Heart right ventricle (tissue), 16 donors: Measurements from ENCODE around the gene CNTN5. TPM values are rescaled to one million over a fixed set of nuclear protein-coding genes. Genes with fewer than 3 reads are reported as not detected.

Experiments used
- ATAC-seq, 8 donors: fragments of 200-7000 bp; cut with Tn5 transposase; one replicate each; pipeline ENCODE4 v1.9.1; 2020; ENCODE audit warnings: mild to moderate bottlenecking in 8 of 8, moderate library complexity in 8 of 8, moderate number of reproducible peaks in 1 of 8
- DNase-seq, 2 donors: peaks; one replicate each; pipeline ENCODE4 v3.0.0-alpha.2; 2020
- H3K27ac ChIP-seq, 10 donors: fragments of 200-600 bp; sonication (generic) in 2 of 10; one replicate each; pipeline versions ENCODE4 v1.5.0 to v1.8.0; 2020 to 2022; ENCODE audit warnings: mild to moderate bottlenecking in 3 of 10
- H3K27me3 ChIP-seq, 7 donors: fragments of 200-600 bp; one replicate each; pipeline ENCODE4 v1.8.0; 2021 to 2022; ENCODE audit warnings: mild to moderate bottlenecking in 2 of 7
- H3K36me3 ChIP-seq, 9 donors: fragments of 200-600 bp; sonication (generic) in 1 of 9; one replicate each; pipeline versions ENCODE4 v1.5.0 to v1.8.0; 2020 to 2022; ENCODE audit warnings: mild to moderate bottlenecking in 2 of 9
- H3K4me1 ChIP-seq, 9 donors: fragments of 200-600 bp; sonication (generic) in 1 of 9; one replicate each; pipeline versions ENCODE4 v1.5.0 to v1.8.0; 2020 to 2022; ENCODE audit warnings: mild to moderate bottlenecking in 4 of 9
- H3K4me3 ChIP-seq, 10 donors: fragments of 200-600 bp; sonication (generic) in 2 of 10; one replicate each; pipeline versions ENCODE4 v1.5.0 to v1.8.0; 2020 to 2022; ENCODE audit warnings: mild to moderate bottlenecking in 7 of 10, moderate library complexity in 2 of 10
- H3K9me3 ChIP-seq, 11 donors: fragments of 200-600 bp in 10 of 11; sonication (generic) in 2 of 11; one replicate each; pipeline versions ENCODE4 v1.5.0 to v1.8.0; 2013 to 2022; ENCODE audit warnings: mild to moderate bottlenecking in 2 of 11, control low read depth in 1 of 11, moderate library complexity in 1 of 11
- CTCF ChIP-seq, 9 donors: fragments of 200-600 bp; sonication (generic) in 2 of 9; IDR thresholded peaks; one replicate each; pipeline versions ENCODE4 v1.5.0 to v1.8.0; 2021 to 2022; ENCODE audit warnings: antibody characterized with exemption in 9 of 9, mild to moderate bottlenecking in 5 of 9, moderate library complexity in 1 of 9
- WGBS, 2 donors: extraction: QIAGEN DNeasy Blood & Tissue Kit; methylation state at CpG; one replicate each; pipeline ENCODE4 v1.1.7; 2013; ENCODE audit warnings: inconsistent platforms in 1 of 2; 5-methylcytosine and 5-hydroxymethylcytosine counted together
- intact Hi-C, 10 donors: fragments of 100-400 bp; cut with DNase I; formaldehyde crosslinking; loops; one replicate each; pipeline versions ENCODE4 v1.11.1 to v1.14.2; 2022
- polyA plus RNA-seq, 2 donors: library from polyadenylated mRNA; stranded (reverse); fragments of 200-250 nt; gene quantifications; one replicate each; pipeline ENCODE4 v1.2.3, GENCODE V29; 2013
- total RNA-seq, 10 donors: library from RNA; stranded (reverse); fragmentation: NEBNext Ultra II Directional in 3 of 10; extraction: Animal tissue kit (Norgen Biotek cat#: 25700) in 3 of 10; gene quantifications; one replicate each; pipeline versions ENCODE4 v1.2.1 to v1.2.4, GENCODE V29; 2021 to 2023
- donor health status: Arrhythmogenic right ventricular cardiomyopathy.
- donor health status: ischemic (EF 13 %, LVEDD 7.1; RV severe dilation, severe dysfunction).
- donor health status: healthy with polysubstance abuse.
- donor health status: DM: no; HTN: yes; CAD: no.
- donor health status: DM: no; HTN: no; CAD: no.
- donor health status: ischemic (EF 25% LVEDD 6.9; RV normal size, moderate dysfunction).
- donor health status: ischemic (EF 25% LVEDD 5.7; RV mildly dilated, moderate dysfunction).
- donor health status: healthy.
- donor health status: DM: yes; HTN: yes; CAD: no.
- donor health status: Ischemic cardiomyopathy.
- donor health status: ischemic (EF 35%, LVEDD 5.7; RV mildly dilated, moderate dysfunction).
- donor health status: nonischemic (EF 11% LVEDD 7.7; RV severe dilation, severe dysfunction).
- donor health status: DM: yes; HTN: yes; CAD: no.
- donor health status: PGD.
- donor health status: ischemic (EF 29% LVEDD 5.4; RV normal size, mild dysfunction).
- donor health status: nonischemic (EF 23%, LVEDD 6.1; RV moderate dilation, normal function).

Gene CNTN5
- total and polyA plus RNA-seq, 12 donors: 0.05 to 0.35 (median 0.17) TPM; not detected in 6

- DNase-seq (no peak), ATAC-seq (no peak)
- TF ChIP-seq CTCF (IDR thresholded peaks at IDR 0.05): no peak
- H3K36me3 ChIP-seq: no peaks in the 10 kb centered on the region
- 68% methylated on average over 4 of the region's 4 CpGs for WGBS, 2 donors
- intact Hi-C loops: no loop called here
- H3K4me3 ChIP-seq: no peak overlapping the region
- no peak overlapping the region for H3K27ac ChIP-seq
- no peaks in the 10 kb centered on the region for H3K4me1 ChIP-seq
- H3K9me3 ChIP-seq: no peaks in the 10 kb centered on the region
- H3K27me3 ChIP-seq: no peaks in the 10 kb centered on the region
Measured at GRCh38 chr11:100068116-100068515, 1047.4 kb downstream of the CNTN5 start.

- H3K4me1 ChIP-seq: no peaks in the 10 kb centered on the region
- intact Hi-C loops: no loop called here
- TF ChIP-seq CTCF (IDR thresholded peaks at IDR 0.05): no peak
- DNase-seq (no peak), ATAC-seq (no peak)
- H3K27ac ChIP-seq: no peak overlapping the region
- no peaks in the 10 kb centered on the region for H3K36me3 ChIP-seq
- H3K9me3 ChIP-seq: peaks cover 0 to 9% (median 0%) of the 10 kb centered on the region in 11 donors
- H3K27me3 ChIP-seq: no peaks in the 10 kb centered on the region
- H3K4me3 ChIP-seq: no peak overlapping the region
Measured at GRCh38 chr11:100072131-100072530, 1051.4 kb downstream of the CNTN5 start.

- Histone ChIP-seq H3K27me3 (no peaks in the 10 kb centered on the region), H3K36me3 (no peaks in the 10 kb centered on the region), H3K4me3 (no peak overlapping the region), H3K27ac (no peak overlapping the region), H3K9me3 (peaks cover 0 to 11% (median 0%) of the 10 kb centered on the region in 11 donors), H3K4me1 (no peaks in the 10 kb centered on the region)
- intact Hi-C loops: no loop called here
- WGBS, 2 donors: 62 to 68% methylated on average over 2 of the region's 2 CpGs
- DNase-seq: no peak
- ATAC-seq: no peak
- TF ChIP-seq CTCF (IDR thresholded peaks at IDR 0.05): no peak
Measured at GRCh38 chr11:100080381-100080780, 1059.6 kb downstream of the CNTN5 start.

- Histone ChIP-seq H3K4me3 (no peak overlapping the region), H3K27ac (no peak overlapping the region), H3K4me1 (no peaks in the 10 kb centered on the region), H3K27me3 (no peaks in the 10 kb centered on the region), H3K9me3 (peaks cover 0 to 6% (median 0%) of the 10 kb centered on the region in 11 donors), H3K36me3 (no peaks in the 10 kb centered on the region)
- no peak for ATAC-seq
- no peak for TF ChIP-seq CTCF (IDR thresholded peaks at IDR 0.05)
- intact Hi-C loops: no loop called here
- DNase-seq: no peak
Measured at GRCh38 chr11:100080821-100081220, 1060.1 kb downstream of the CNTN5 start.

GRCh38 chr11:100093698-100094097 is 1072.9 kb downstream of the CNTN5 start:
- no peak for TF ChIP-seq CTCF (IDR thresholded peaks at IDR 0.05)
- H3K27ac ChIP-seq: no peak overlapping the region
- no peak overlapping the region for H3K4me3 ChIP-seq
- H3K36me3 ChIP-seq: no peaks in the 10 kb centered on the region
- DNase-seq: no peak
- peaks cover 0 to 11% (median 0%) of the 10 kb centered on the region in 11 donors for H3K9me3 ChIP-seq
- ATAC-seq: no peak
- WGBS, 2 donors: 73 to 81% methylated on average over 2 of the region's 2 CpGs
- no peaks in the 10 kb centered on the region for H3K27me3 ChIP-seq
- intact Hi-C loops: no loop called here
- no peaks in the 10 kb centered on the region for H3K4me1 ChIP-seq
